Measurements from ENCODE around the gene DUS1L.

DNA sequence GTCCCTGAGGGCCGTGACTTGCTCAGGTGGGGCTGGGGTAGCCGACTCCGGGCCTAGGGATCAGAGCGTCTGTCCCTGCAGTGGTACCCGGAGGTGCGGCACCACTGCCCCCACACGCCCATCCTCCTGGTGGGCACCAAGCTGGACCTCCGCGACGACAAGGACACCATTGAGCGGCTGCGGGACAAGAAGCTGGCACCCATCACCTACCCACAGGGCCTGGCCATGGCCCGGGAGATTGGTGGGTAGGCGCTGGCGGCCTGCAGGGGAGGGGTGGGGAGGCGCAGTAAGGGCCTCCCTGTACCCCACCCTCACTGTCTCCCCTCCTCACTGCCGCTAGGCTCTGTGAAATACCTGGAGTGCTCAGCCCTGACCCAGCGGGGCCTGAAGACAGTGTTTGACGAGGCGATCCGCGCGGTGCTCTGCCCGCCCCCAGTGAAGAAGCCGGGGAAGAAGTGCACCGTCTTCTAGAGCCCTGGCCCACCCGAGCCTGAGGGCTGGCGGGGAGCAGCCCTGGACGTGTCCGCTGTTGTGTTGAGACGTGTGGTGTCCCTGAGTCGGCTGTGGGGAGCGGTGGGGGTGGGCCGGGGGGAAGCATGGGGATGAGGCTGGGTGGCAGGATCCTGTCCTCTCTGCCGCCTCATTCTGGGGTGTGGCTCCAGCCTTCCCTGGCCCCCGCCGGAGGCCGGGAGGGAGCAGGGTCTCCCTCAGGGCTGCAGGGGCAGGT, 32.1 kb downstream of the DUS1L start:
- TF ChIP-seq, protein P1, sequence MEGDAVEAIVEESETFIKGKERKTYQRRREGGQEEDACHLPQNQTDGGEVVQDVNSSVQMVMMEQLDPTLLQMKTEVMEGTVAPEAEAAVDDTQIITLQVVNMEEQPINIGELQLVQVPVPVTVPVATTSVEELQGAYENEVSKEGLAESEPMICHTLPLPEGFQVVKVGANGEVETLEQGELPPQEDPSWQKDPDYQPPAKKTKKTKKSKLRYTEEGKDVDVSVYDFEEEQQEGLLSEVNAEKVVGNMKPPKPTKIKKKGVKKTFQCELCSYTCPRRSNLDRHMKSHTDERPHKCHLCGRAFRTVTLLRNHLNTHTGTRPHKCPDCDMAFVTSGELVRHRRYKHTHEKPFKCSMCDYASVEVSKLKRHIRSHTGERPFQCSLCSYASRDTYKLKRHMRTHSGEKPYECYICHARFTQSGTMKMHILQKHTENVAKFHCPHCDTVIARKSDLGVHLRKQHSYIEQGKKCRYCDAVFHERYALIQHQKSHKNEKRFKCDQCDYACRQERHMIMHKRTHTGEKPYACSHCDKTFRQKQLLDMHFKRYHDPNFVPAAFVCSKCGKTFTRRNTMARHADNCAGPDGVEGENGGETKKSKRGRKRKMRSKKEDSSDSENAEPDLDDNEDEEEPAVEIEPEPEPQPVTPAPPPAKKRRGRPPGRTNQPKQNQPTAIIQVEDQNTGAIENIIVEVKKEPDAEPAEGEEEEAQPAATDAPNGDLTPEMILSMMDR (IDR thresholded peaks at IDR 0.05), result no peak
- TF ChIP-seq POLR2A (IDR thresholded peaks at IDR 0.05), result no peak
- TF ChIP-seq POLR2AphosphoS5 (IDR thresholded peaks at IDR 0.05; ENCODE audit: insufficient read depth in 1 of 2, low read depth in 1 of 2), result no peak
